ENCODE data around the gene MECR.

MECR gene

DNA sequence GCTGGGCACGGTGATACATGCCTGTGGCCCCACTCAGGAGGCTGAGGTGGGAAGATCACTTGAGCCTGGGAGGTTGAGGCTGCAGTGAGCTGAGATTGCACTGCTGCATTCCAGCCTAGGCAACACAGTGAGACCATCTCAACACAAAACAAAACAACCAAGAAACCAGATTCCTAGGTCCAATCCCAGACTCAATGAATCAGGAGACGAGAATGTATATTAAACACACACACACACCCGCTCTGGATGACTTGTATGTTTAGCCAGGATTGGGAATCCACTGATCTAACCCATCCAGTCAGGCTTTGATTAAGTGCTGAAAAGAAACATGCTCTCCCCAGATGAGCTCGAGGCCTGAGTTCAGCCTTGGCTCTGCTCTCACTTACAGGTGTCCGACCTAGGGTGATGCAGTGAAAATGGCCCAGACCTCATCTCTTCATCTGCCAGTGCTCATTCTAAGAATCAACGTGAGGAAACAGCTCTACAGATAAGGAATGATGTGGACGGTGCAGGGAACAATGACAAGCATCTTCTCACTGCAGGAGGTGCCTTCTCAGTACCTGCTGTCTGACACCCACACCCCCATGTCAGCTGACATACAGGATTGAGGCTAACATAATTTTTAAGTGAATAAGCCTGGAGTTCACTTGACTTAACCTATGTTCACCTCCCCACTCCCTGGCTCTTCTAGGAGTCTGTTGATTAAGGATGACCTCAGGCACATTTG, 33.7 kb downstream of the MECR start:
- Mint-ChIP-seq H3K27ac (no peak overlapping the region), H3K27me3 (no peaks in the 10 kb centered on the region), H3K4me3 (no peak overlapping the region), H3K9me3 (no peaks in the 10 kb centered on the region), H3K36me3 (ENCODE audit: low read depth) (peaks cover 63% of the 10 kb centered on the region), H3K4me1 (ENCODE audit: low read depth) (peaks cover 15% of the 10 kb centered on the region)
- intact Hi-C loops (cut with micrococcal nuclease) = no loop called here

DNA sequence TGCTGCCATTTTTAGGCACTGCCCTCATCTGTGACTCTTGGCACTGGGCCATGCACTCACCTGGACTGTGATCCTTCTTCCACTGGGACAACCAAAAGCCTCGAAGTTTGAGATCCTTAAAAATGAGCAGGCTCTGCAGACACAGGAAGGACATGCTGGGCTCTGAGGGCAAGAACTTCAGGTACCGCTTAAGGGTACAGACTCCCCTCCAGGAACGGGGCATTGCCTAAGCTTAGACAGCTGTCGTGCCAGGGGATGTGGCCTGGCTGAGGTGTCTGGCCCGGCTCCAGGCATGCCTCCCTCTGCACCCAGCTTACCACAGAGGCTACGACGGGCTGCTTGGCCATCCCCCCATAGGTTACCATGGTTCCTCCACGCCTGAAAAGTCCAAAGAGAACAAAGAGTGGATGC, 34.8 kb downstream of the MECR start:
- Mint-ChIP-seq H3K4me1 (ENCODE audit: low read depth) (peaks cover 4% of the 10 kb centered on the region), H3K9me3 (no peaks in the 10 kb centered on the region)

DNA sequence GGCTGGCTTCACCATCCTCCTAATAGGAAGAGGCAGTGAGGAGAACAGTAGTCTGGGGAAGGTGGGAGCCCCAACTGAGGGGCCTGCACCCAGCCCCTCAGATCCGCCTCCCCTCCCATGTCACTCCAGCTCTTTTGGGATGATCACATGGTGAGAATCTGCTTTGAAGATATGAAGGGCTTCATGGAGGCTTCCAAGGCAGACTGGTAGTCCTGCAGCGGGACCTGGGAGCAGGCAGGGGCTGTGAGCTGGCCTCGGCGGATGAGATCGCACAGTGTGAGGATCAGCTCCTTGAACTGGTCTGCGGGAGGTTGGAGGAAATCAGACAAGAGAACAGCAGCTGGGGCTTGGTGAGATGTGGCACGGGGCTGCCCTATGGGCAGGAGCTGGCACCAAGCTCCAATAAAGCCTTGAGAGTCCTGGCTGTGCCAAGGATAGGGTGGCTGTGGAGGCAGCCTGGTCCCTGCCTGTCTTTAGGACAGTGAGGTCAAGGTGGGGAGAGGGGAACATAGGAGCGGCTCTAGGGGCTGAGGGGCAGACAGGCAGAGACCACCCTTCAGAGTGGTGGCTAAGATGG, 36.8 kb downstream of the MECR start:
- no peak overlapping the region for H3K27ac Mint-ChIP-seq
- H3K9me3 Mint-ChIP-seq = no peaks in the 10 kb centered on the region
- intact Hi-C loops (cut with micrococcal nuclease) = no loop called here

More for the DNA sequence above, 34.8 kb downstream of the MECR start:
- intact Hi-C loops (cut with micrococcal nuclease) = no loop called here
- no peak overlapping the region for H3K4me3 Mint-ChIP-seq
- no peak overlapping the region for H3K27ac Mint-ChIP-seq
- no peaks in the 10 kb centered on the region for H3K27me3 Mint-ChIP-seq
- H3K36me3 Mint-ChIP-seq (ENCODE audit: low read depth) = peaks cover 60% of the 10 kb centered on the region

DNA sequence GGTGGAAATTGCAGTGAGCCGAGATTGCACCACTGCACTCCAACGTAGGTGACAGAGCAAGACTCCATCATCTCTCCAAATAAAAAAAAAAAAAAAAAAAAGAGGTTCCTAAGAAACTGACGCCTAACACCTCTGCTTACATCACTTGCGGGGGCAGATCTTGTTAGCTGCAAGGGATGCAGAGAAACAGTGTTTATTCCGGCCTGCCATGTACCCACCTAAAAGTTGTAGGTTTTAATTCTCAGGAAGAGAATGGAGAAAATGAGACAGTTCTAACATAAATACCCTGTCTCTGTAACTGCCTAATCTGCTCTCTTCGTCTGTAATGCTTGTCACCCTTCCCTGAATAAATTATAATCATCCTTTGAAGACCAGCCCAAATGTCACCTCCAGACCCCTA, 40.0 kb downstream of the MECR start:
- H3K27ac Mint-ChIP-seq = no peak overlapping the region
- no peaks in the 10 kb centered on the region for H3K4me1 Mint-ChIP-seq (ENCODE audit: low read depth)
- intact Hi-C loops (cut with micrococcal nuclease) = no loop called here
- H3K9me3 Mint-ChIP-seq = no peaks in the 10 kb centered on the region
- H3K4me3 Mint-ChIP-seq = no peak overlapping the region
- H3K27me3 Mint-ChIP-seq = no peaks in the 10 kb centered on the region
- peaks cover 30% of the 10 kb centered on the region for H3K36me3 Mint-ChIP-seq (ENCODE audit: low read depth)

More for the DNA sequence above, 36.8 kb downstream of the MECR start:
- Mint-ChIP-seq H3K4me3 (no peak overlapping the region), H3K27me3 (no peaks in the 10 kb centered on the region), H3K36me3 (ENCODE audit: low read depth) (peaks cover 45% of the 10 kb centered on the region), H3K4me1 (ENCODE audit: low read depth) (no peaks in the 10 kb centered on the region)

DNA sequence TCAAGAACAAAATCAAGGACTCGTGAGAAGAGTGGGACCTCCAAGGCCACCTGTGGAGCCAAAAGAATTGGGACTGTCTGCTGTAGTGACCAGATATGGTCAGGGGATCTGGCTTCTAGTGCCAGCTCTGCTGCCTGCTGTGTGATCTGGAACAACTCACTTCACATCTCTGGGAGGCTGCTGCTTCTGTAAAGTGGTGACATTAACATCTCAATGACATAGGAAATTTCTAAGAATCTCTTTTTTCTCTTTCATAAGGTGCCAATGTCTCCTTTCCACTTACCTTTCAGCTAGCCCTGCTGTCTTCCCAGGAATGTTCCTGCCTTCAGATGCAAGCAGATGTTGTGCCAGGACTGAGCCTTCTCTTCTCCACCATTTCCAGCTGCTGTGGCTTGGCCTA, 44.0 kb downstream of the MECR start:
- Mint-ChIP-seq H3K4me1 (ENCODE audit: low read depth) (peaks cover 12% of the 10 kb centered on the region), H3K9me3 (no peaks in the 10 kb centered on the region), H3K27me3 (no peaks in the 10 kb centered on the region), H3K36me3 (ENCODE audit: low read depth) (peaks cover 1% of the 10 kb centered on the region), H3K4me3 (no peak overlapping the region), H3K27ac (no peak overlapping the region)
- intact Hi-C loops (cut with micrococcal nuclease) = no loop called here

DNA sequence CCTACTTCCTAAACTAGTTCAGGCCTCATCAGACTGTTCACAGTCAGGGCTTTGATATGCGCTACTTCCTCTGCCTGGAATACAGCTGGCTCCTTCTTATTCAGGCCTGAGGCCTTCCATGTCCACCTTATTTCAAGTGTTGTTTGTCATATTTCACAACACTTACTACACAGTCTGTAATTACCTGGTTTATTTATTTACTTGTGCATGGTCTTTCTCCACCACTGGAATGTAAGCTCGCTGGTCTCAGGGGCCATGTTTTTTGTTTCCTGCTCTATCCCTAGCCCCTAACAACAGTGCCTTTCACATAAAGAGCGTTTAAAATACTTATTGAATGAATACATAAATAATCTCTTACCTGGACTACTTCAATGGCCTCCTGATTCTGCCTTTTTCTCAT, 44.5 kb downstream of the MECR start:
- H3K27ac Mint-ChIP-seq = no peak overlapping the region
- peaks cover 6% of the 10 kb centered on the region for H3K36me3 Mint-ChIP-seq (ENCODE audit: low read depth)
- no peak overlapping the region for H3K4me3 Mint-ChIP-seq
- peaks cover 12% of the 10 kb centered on the region for H3K4me1 Mint-ChIP-seq (ENCODE audit: low read depth)
- H3K27me3 Mint-ChIP-seq = no peaks in the 10 kb centered on the region
- intact Hi-C loops (cut with micrococcal nuclease) = no loop called here
- no peaks in the 10 kb centered on the region for H3K9me3 Mint-ChIP-seq

DNA sequence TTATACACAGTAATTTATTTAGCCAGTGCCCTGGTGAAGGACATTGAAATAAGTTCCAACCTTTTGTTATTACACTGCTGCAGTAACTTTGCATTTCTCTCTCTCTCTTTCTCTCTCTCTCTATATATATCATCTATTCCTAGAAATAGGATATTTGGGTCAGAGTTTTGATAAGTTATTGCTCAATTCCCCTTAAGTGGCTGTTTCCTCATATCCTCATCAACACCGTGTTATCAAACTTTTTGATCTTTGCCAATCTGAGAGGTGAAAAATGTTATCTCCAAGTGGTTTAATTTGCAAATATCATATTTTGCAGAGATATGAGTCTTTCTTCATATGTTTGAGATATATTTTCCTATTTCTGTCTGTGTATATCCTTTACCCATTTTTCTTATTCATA, 47.4 kb downstream of the MECR start:
- no peaks in the 10 kb centered on the region for H3K27me3 Mint-ChIP-seq
- intact Hi-C loops (cut with micrococcal nuclease) = no loop called here
- peaks cover 30% of the 10 kb centered on the region for H3K4me1 Mint-ChIP-seq (ENCODE audit: low read depth)
- H3K36me3 Mint-ChIP-seq (ENCODE audit: low read depth) = peaks cover 28% of the 10 kb centered on the region
- peak overlapping the region; percentile 91 for H3K27ac Mint-ChIP-seq
- no peaks in the 10 kb centered on the region for H3K9me3 Mint-ChIP-seq
- no peak overlapping the region for H3K4me3 Mint-ChIP-seq

DNA sequence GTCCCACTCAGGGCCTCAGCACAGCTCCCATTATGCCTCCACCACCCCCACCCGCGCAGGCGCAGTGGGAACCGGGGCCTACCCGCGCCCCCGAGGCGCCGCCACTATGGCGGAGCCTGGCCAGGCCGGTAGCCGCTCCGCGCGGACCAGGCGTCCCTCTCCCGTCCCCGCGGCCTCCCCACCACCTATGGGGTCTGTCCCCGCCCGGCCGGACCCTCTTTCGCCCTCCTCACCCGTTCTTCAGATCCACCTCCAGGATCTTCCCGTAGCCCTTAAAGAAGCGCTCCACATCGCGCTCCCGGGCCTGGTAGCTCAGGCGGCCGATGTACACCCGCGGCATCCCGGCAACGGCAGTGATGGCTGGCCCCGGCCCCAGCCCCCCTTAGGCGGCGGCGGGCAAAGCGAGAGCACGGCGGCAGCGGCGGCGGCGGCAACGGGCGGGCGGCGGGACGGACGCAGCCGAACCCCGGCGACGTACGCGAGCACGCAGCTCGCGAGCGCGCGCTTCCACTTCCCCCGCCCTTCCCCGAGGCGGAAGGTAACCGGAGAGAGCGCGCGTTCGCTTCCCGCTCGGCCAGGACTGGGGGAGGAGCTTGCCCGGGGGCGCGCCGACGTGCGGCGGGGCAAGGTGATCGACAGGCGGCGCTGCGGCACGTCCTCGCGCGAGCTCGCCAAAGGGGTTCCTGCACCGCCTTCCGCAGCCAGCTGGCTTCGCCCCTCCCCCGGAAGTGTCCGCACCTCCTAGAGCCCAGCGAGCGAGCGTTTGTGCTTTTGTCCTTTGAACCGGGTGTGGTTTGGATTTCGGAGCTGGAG, 49.1 kb downstream of the MECR start, which contains the start of gene SRSF4:
TSS of gene SRSF4 (minus strand) at position 488 of the 813 bp plus-strand sequence. CDS start at position 340, 148 bp downstream.
- intact Hi-C loops (cut with micrococcal nuclease) = loop anchor here (1.0 kb wide), 1 partner anchor 21 kb away; no protein-coding TSS in a partner anchor
- Mint-ChIP-seq H3K27ac (peak within 1 kb of the TSS; percentile 91), H3K9me3 (no peaks in the 10 kb centered on the region), H3K27me3 (no peaks in the 10 kb centered on the region), H3K36me3 (ENCODE audit: low read depth) (peaks cover 40% of the 10 kb centered on the region), H3K4me3 (peak within 1 kb of the TSS; percentile 96), H3K4me1 (ENCODE audit: low read depth) (peaks cover 43% of the 10 kb centered on the region)

DNA sequence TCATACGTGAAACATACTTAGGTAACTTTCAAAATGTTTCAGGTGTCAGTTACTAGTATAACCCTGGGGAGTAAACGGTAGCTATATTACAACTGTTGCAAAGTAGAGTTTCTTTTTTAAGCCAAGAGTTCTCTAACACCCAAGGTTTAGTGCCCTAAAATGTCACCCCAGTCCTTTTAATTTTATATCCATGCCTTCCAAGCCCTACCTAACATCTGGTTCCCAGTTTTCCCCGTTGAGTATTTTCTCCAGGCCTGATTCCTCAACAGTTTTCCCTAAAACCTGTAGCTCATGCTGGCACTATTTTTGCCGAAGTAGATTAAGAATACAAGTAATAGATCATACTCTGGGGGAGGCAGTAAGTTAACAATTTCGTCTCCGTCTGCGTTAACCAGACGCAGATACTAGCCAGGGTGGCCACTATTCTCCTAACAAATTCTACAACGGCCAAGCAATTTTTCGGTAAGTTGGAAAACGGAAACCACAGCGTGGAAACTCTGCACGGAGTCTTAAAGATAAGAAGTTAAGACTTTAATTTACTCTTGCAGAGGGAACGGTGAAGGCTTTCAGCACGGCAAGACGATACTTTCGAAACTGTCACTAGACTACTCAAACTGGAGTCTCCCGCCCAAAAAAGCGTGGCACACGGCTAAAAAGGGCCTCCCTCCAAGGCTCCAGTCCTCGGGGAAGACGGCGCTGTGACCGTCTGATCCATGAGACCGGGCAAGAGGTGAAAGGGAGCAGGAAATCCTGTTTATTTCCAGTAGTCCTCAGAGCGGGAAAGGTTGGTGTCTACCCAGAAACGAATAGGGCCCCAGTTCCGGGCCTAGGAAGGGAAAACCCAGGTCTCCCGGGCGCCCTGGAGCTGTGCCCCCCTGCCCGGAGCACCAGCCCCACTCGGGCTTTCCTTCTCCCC, 50.0 kb downstream of the MECR start:
- H3K27me3 Mint-ChIP-seq = no peaks in the 10 kb centered on the region
- H3K4me3 Mint-ChIP-seq = peak overlapping the region; percentile 96
- H3K36me3 Mint-ChIP-seq (ENCODE audit: low read depth) = peaks cover 40% of the 10 kb centered on the region
- no peaks in the 10 kb centered on the region for H3K9me3 Mint-ChIP-seq
- peak overlapping the region; percentile 91 for H3K27ac Mint-ChIP-seq
- H3K4me1 Mint-ChIP-seq (ENCODE audit: low read depth) = peaks cover 47% of the 10 kb centered on the region
- intact Hi-C loops (cut with micrococcal nuclease) = loop anchor here (1.0 kb wide), 1 partner anchor 22 kb away; no protein-coding TSS in a partner anchor

DNA sequence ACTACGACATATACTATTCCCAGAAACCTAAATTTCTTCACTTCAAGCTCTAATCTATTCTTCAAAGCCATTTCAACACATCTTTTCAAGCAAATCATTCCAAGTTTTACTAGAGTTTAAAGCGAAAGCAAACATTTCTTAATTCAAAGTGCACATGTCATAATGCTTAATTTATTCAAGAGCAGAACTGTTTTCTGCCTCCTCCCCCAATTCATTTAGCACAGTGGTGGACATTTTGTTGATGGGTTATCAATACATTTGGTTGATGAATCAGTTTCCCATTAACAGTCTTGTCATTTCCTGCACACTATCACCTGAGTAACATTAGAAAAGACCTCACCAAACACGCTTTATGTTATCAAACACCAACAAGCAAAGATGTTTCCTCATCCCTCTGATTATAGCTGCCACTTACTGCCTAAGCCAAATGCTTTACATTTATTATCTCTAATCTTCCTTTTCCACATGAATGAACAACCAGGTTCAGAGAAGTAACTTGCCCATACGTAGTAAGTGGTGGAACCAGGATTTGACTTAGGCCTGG, 51.0 kb downstream of the MECR start:
- peak overlapping the region; percentile 17 for H3K27ac Mint-ChIP-seq
- H3K27me3 Mint-ChIP-seq = no peaks in the 10 kb centered on the region
- intact Hi-C loops (cut with micrococcal nuclease) = no loop called here
- H3K4me1 Mint-ChIP-seq (ENCODE audit: low read depth) = peaks cover 47% of the 10 kb centered on the region
- peaks cover 41% of the 10 kb centered on the region for H3K36me3 Mint-ChIP-seq (ENCODE audit: low read depth)
- H3K9me3 Mint-ChIP-seq = no peaks in the 10 kb centered on the region
- peak overlapping the region; percentile 96 for H3K4me3 Mint-ChIP-seq

DNA sequence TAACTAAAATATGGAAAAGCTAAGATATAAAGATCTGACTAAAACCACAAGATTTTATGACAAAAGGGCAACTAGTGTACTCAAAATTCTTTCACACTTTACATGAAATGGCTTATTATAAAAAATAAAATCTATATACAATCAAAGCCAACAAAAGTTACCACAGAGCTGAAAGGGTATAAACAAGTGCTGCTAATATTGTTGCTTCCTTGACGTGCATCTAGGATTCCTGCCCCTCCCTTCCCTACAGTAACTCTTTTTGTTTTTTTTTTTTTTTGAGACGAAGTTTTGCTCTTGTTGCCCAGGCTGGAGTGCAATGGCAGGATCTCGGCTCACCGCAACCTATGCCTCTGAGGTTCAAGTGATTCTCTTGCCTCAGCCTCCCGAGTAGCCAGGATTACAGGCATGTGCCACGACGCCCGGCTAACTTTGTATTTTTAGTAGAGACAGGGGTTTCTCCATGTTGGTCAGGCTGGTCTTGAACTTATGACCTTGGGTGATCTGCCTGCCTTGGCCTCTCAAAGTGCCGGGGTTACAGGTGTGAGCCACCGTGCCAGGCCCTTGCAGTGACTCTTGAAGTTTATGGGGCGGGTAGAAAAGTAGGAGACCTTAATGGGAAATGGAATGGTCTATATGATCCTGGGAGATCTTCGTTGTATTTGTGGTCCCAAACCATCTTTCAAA, 53.6 kb downstream of the MECR start:
- H3K4me3 Mint-ChIP-seq = no peak overlapping the region
- peaks cover 58% of the 10 kb centered on the region for H3K36me3 Mint-ChIP-seq (ENCODE audit: low read depth)
- peaks cover 48% of the 10 kb centered on the region for H3K4me1 Mint-ChIP-seq (ENCODE audit: low read depth)
- no peaks in the 10 kb centered on the region for H3K27me3 Mint-ChIP-seq
- intact Hi-C loops (cut with micrococcal nuclease) = no loop called here
- H3K27ac Mint-ChIP-seq = peak overlapping the region; percentile 18
- H3K9me3 Mint-ChIP-seq = no peaks in the 10 kb centered on the region

DNA sequence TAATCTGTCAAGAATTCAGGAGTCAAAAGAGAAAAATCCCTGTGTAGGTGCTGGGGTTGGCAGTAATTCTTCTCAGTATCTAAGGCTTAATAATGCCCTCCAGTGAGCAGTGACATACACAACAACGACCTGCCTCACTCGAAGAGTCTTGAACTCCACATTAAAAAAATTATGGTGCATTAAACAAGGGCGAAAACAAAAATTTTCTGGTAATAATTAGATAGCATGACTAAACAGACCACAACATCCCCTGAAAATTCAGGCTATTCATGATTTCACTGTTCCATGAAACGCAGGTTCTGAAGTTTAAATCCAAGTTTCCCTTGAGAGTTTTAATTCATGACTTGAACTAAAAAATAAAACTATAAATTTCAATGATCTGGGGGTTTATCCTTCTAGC, 54.2 kb downstream of the MECR start:
- peaks cover 55% of the 10 kb centered on the region for H3K36me3 Mint-ChIP-seq (ENCODE audit: low read depth)
- H3K9me3 Mint-ChIP-seq = no peaks in the 10 kb centered on the region
- peaks cover 49% of the 10 kb centered on the region for H3K4me1 Mint-ChIP-seq (ENCODE audit: low read depth)
- intact Hi-C loops (cut with micrococcal nuclease) = no loop called here
- no peak overlapping the region for H3K4me3 Mint-ChIP-seq
- H3K27ac Mint-ChIP-seq = no peak overlapping the region
- no peaks in the 10 kb centered on the region for H3K27me3 Mint-ChIP-seq
